Ishikawa (cell line): Measurements from ENCODE around the gene CDKN3.

Experiments
- CEBPB ChIP-seq: IDR thresholded peaks from 2 replicates; pipeline ENCODE4 v1.6.1; 2012
- CREB1 ChIP-seq: IDR thresholded peaks from 2 replicates; pipeline ENCODE4 v1.6.1; 2012; ENCODE audit warnings: low read depth
- EP300 ChIP-seq: IDR thresholded peaks from 2 replicates; pipeline ENCODE4 v1.6.1; 2012; ENCODE audit warnings: borderline replicate concordance
- RAD21 ChIP-seq: IDR thresholded peaks from 2 replicates; pipeline ENCODE4 v1.6.1; 2012; ENCODE audit warnings: low read depth
- TAF1 ChIP-seq: IDR thresholded peaks from 2 replicates; pipeline ENCODE4 v1.6.1; 2012; ENCODE audit warnings: low read depth, mild to moderate bottlenecking
- TEAD4 ChIP-seq: IDR thresholded peaks from 2 replicates; pipeline ENCODE4 v1.6.1; 2012
- TF ChIP-seq, protein P1 (sequence below): IDR thresholded peaks from 2 replicates; pipeline ENCODE4 v1.6.1; 2012; ENCODE audit warnings: low read depth, mild to moderate bottlenecking
- TF ChIP-seq, protein P2 (sequence below): IDR thresholded peaks from 2 replicates; pipeline ENCODE4 v1.6.1; 2012

DNA sequence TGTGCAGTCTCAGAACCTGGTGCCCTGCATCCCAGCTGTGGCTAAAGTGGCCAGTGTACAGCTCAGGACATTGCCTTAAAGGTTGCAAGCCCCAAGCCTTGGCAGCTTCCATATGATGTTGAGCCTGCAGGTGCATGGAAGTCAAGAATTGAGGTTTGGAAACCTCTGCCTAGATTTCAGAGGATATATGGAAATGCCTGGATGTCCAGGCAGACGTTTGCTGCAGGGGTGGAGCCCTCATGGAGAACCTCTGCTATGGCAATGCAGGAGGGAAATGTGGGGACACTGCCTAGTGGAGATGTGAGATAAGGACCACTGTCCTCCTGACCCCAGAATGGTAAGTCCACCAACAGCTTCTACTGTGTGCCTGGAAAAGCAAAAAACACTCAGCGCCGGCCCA, 62.3 kb downstream of the CDKN3 start:
- TF ChIP-seq EP300, result no peak
- TF ChIP-seq, protein P1, sequence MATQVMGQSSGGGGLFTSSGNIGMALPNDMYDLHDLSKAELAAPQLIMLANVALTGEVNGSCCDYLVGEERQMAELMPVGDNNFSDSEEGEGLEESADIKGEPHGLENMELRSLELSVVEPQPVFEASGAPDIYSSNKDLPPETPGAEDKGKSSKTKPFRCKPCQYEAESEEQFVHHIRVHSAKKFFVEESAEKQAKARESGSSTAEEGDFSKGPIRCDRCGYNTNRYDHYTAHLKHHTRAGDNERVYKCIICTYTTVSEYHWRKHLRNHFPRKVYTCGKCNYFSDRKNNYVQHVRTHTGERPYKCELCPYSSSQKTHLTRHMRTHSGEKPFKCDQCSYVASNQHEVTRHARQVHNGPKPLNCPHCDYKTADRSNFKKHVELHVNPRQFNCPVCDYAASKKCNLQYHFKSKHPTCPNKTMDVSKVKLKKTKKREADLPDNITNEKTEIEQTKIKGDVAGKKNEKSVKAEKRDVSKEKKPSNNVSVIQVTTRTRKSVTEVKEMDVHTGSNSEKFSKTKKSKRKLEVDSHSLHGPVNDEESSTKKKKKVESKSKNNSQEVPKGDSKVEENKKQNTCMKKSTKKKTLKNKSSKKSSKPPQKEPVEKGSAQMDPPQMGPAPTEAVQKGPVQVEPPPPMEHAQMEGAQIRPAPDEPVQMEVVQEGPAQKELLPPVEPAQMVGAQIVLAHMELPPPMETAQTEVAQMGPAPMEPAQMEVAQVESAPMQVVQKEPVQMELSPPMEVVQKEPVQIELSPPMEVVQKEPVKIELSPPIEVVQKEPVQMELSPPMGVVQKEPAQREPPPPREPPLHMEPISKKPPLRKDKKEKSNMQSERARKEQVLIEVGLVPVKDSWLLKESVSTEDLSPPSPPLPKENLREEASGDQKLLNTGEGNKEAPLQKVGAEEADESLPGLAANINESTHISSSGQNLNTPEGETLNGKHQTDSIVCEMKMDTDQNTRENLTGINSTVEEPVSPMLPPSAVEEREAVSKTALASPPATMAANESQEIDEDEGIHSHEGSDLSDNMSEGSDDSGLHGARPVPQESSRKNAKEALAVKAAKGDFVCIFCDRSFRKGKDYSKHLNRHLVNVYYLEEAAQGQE, result no peak
- no peak for TF ChIP-seq TAF1
- TF ChIP-seq TEAD4, result no peak
- TF ChIP-seq, protein P2, sequence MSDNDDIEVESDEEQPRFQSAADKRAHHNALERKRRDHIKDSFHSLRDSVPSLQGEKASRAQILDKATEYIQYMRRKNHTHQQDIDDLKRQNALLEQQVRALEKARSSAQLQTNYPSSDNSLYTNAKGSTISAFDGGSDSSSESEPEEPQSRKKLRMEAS, result no peak
- TF ChIP-seq CEBPB, result no peak
- TF ChIP-seq CREB1, result no peak
- no peak for TF ChIP-seq RAD21
